GM18526 (cell line): ENCODE results near the gene EXOSC1.

Experiments
- POLR2A ChIP-seq: IDR thresholded peaks from 3 replicates; pipeline ENCODE4 v1.6.1; 2011; ENCODE audit not compliant: insufficient read length; ENCODE audit errors: extremely low read depth

Gene EXOSC1

GRCh38 chr10:97434055-97434454, 11.8 kb downstream of the EXOSC1 start:
- no peak for TF ChIP-seq POLR2A

GRCh38 chr10:97428572-97428981, 17.2 kb downstream of the EXOSC1 start:
- TF ChIP-seq POLR2A = no peak

GRCh38 chr10:97427571-97428179, 18.1 kb downstream of the EXOSC1 start:
- no peak for TF ChIP-seq POLR2A

GRCh38 chr10:97426776-97427570, 18.8 kb downstream of the EXOSC1 start:
- no peak for TF ChIP-seq POLR2A

- peak; percentile 60 for TF ChIP-seq POLR2A
Measured at GRCh38 chr10:97425964-97426775, 19.6 kb downstream of the EXOSC1 start, which contains the start of gene PGAM1. PGAM1 (plus strand) TSS chr10:97426191; CDS start chr10:97426308, 117 bp downstream.

- no peak for TF ChIP-seq POLR2A
Measured at GRCh38 chr10:97416565-97416964, 29.2 kb downstream of the EXOSC1 start.

- TF ChIP-seq POLR2A = no peak
Measured at GRCh38 chr10:97412891-97413304, 32.9 kb downstream of the EXOSC1 start.

GRCh38 chr10:97411406-97411805, 34.4 kb downstream of the EXOSC1 start:
- TF ChIP-seq POLR2A = no peak

- no peak for TF ChIP-seq POLR2A
Measured at GRCh38 chr10:97408496-97408992, 37.3 kb downstream of the EXOSC1 start.

GRCh38 chr10:97407952-97408248, 37.9 kb downstream of the EXOSC1 start:
- no peak for TF ChIP-seq POLR2A

- TF ChIP-seq POLR2A = no peak
Measured at GRCh38 chr10:97407211-97407951, 38.4 kb downstream of the EXOSC1 start.

GRCh38 chr10:97406064-97406463, 39.7 kb downstream of the EXOSC1 start:
- no peak for TF ChIP-seq POLR2A

- TF ChIP-seq POLR2A = no peak
Measured at GRCh38 chr10:97404044-97404443, 41.8 kb downstream of the EXOSC1 start.

- TF ChIP-seq POLR2A = no peak
Measured at GRCh38 chr10:97401455-97401919, 44.3 kb downstream of the EXOSC1 start.

GRCh38 chr10:97400665-97401454, 44.9 kb downstream of the EXOSC1 start, which contains the start of gene RRP12:
RRP12 (minus strand) TSS chr10:97401340; CDS start chr10:97401231, 109 bp downstream.
- TF ChIP-seq POLR2A = peak; percentile 48
